Measurements from ENCODE around the gene KDM4B.
"Not testable (repeated sequence)": the region's sequence is repeated elsewhere in the genome, so short reads cannot be mapped to it uniquely, and the experiment has no call there.

The KDM4B gene

GRCh38 chr19:5016781-5017180 lies 47.9 kb downstream of the KDM4B start:
- no peak for DNase-seq

GRCh38 chr19:5017235-5017634 lies 48.3 kb downstream of the KDM4B start:
- DNase-seq, result no peak

GRCh38 chr19:5018224-5019015 lies 49.5 kb downstream of the KDM4B start:
- DNase-seq, result no peak

- DNase-seq, result no peak
Measured at GRCh38 chr19:5020368-5020767, 51.5 kb downstream of the KDM4B start.

DNA sequence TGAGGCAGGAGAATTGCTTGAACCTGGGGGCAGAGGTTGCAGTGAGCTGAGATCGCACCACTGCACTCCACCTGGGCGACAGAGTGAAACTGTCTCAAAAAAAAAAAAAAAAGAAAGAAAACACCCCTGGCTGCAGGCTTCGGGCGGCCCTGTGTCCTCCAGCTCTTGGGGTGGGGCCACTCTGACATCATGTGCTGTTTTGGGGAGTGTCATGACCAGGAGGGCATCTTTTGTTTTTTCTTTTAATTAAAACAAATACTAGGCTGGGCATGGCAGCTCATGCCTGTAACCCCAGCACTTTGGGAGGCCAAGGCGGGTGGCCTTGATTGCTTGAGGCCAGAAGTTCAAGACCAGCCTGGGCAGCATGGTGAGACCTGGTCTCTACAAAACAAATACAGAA lies 52.1 kb downstream of the KDM4B start:
- DNase-seq, result no peak

DNA sequence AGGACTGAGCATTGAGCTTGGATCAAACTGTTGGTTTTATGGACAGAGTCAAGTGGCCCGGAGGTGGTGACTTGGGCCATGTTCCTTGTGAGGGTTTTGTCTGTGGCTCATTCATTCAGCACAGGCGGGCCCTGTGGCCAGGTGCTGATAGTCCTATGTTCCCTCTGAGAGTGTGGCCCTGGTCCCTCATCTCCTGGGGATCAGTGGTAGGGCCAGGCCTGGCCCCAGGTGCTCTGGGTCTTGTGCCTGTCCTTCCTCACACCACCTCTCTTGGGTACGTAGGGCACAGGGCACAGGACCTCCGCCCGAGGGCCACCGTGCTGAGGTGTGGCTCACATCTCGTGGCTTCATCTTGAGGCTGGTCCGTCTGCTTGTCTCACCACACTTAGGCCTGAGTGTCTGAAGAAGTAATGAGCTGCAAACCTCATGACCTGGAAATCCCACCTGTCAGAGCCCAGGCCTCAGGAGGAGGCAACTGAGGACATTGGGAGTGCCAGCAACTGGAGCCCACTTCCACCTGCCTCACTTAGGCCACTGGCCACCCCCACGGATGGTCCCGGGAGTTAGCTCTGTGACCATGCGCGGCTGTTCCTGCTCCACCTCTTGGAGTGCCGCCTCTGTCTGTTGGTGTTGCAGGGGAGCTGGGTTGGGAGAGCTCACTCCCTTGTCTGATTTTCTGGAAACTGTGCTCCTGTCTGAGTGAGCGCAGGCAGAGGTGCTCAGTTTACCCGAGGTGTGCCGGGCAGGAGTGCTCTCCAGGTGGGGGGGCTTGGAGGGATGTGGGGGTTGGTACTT lies 53.4 kb downstream of the KDM4B start:
- DNase-seq, result no peak

- DNase-seq, result peak; percentile 62
Measured at GRCh38 chr19:5023128-5023571, 54.2 kb downstream of the KDM4B start.

DNA sequence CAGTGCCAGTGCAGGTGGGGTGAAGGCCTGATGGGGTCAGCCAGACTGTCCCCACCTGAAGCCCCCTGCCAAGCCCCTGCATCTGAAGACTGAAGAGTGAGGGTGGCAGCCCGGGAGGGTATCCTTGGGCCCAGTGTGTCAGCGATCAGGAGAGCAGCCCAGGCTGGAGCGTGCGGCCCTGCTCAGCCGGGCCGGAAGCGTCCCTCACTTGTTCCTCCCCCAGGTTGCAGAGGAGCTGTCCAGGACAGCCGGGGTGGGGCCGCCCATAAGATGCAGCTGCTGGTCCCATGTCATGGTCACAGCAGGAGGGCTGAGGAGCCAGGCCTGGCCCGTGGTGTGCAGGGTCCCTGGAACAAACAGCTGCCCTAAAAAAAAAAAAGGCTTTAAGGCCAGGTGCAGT lies 55.4 kb downstream of the KDM4B start:
- DNase-seq, result no peak

DNA sequence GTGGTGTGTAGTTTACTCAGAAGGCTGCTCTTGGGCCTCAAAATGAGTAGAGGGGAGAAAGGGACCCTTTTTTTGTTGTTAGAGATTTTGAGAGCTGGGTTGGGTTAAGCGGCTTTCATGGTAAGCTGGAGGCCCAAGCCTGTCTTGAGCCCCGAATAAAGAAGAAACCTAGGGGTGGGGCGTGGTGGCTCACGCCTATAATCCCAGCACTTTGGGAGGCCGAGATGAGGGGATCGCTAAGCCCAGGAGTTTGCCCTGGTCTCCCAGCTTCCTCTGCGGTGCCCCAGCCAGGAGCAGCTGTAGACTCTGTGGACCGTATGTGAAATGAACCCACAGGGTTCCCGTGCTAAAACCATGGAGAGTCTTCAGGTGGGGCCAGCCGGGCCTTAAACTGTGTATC lies 56.1 kb downstream of the KDM4B start:
- DNase-seq, result no peak

DNA sequence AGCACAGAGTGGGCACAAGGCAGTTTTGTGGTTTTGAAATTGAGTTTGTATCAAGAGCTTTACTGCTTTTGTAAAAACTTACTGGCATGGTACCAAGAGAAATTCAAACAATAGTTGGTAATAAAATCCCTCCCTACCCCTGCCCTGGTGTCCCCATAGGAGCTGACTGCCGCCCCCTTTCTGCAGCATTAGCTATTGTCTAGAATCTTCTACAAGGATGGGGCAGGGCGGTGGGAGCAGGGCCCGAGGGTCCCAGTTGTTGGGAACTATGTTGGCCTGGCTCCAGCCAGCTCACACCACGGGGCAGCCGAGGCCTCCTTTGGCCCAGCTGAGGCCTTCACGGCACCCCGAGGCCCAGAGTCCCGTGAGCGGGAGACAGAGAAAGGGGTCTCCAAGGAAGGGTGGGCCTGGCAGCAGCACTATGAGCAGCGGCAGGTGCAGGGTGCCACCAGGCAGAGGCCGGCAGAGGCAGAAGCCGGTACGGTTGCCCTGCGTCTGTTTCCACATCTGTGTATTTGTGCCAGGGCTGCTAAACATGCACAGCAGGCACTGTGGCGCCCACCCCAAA lies 57.9 kb downstream of the KDM4B start:
- DNase-seq, result no peak

- no peak for DNase-seq
Measured at GRCh38 chr19:5028229-5028886, 59.4 kb downstream of the KDM4B start.

DNA sequence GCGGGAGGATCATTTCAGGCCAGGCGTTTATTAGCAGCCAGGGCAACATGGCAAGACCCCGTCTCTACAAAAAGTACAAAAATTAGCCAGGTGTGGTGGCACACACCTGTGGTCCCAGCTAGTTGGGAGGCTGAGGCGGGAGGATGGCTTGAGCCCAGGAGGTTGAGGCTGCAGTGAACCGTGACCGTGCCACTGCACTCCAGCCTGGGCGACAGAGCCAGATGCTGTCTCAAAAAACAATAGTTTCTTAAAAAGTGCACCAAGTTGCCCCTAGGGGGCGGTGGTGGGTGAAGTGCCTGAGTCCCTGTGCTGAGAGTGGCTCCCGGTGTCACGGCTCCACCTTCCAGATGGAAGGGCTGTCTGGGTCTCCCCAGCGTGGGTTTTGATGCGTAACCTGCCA lies 60.7 kb downstream of the KDM4B start:
- DNase-seq, result not testable (repeated sequence)

DNA sequence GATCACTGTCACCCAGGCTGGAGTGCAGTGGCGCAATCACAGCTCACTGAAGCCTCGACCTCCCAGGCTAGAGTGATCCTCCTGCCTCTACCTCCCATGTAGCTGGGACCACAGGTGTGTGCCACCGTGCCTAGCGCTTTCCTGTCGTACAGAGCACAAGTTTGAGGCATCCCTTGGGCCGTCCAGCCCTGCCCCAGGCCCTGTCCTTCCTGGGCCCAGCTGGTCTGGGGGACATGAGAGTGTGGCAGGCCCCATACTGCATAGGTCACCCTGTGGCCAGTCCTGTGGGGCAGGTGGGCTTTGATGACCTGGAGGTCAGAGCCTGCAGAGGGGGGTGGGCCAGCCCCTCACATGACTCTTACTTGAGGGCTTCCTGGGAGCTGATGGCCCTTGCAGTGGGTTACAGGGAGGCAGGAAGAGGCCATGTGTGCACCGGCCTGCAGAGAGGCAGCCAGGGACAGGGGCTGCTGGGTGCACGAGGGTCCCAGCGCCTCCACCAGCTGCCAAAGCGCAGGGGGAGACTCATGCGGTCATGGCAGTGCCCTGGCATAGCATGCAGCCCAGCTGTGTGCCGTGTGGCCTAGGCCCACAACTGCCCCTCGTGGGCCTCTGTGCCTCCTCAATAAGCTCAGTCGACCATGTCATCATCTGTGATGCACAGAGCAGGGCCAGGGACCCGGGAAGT lies 61.4 kb downstream of the KDM4B start:
- no peak for DNase-seq

DNA sequence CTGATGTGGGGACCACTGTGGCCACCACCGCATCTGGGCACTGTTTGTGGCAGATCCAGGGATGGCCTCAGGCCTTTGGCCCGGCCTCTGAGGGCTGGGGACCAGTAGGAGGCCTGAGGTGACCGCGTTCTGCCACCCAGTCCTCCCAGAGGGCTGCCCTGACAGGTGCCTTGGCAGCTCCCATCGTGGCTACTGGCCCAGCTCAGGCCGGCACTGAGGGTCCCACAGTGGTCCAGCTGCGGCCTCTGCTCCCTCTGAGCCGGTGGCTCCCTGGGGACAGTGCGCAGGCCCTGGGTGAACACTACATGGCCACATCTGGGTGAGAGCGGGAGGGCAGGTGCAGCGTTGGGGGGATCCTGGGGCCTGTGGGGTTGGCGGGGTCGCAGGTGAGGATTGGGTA lies 61.9 kb downstream of the KDM4B start:
- DNase-seq, result no peak

DNA sequence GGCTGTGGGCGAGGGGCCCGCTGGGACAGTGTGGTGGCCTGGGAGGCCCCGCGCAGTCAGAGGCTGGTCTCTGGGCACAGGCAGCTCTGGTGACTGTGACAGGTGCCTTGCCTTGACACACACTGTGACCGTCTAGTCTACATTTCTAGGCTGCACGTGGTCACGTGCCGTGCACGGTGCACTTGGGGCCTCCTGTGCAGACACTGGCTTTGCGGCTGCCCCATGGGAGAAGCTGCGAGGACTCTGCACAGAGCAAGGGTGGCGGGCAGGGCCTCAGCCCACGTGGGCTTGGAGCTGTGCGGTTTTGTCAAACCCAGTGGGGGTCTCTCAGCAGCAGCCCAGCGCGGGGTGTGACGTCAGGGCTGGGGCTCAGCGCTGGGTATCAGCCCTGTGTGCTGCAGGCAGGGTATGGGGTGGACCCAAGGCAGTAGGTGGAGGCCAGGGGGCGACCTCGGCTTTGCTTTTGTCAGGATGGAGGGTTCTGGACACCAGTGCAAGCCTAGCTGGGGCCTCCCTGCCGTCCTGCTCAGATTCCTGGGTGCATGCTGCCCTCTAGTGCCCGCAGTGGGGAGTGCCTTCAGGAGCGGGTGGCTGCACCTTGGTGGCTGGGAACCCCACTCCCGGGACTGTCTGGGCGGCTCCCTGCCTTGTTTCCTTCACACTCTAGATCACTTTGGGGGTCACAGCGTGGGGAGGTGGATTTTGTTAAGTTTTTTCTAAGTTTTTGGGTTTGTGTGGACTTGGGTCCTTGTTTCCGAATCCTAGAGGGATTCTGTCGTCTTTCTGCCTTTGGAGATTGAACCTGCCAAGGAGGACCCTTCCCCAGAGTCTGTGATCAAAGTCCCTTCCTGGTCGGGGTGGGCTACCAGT lies 62.6 kb downstream of the KDM4B start:
- DNase-seq, result peak; percentile 45

DNA sequence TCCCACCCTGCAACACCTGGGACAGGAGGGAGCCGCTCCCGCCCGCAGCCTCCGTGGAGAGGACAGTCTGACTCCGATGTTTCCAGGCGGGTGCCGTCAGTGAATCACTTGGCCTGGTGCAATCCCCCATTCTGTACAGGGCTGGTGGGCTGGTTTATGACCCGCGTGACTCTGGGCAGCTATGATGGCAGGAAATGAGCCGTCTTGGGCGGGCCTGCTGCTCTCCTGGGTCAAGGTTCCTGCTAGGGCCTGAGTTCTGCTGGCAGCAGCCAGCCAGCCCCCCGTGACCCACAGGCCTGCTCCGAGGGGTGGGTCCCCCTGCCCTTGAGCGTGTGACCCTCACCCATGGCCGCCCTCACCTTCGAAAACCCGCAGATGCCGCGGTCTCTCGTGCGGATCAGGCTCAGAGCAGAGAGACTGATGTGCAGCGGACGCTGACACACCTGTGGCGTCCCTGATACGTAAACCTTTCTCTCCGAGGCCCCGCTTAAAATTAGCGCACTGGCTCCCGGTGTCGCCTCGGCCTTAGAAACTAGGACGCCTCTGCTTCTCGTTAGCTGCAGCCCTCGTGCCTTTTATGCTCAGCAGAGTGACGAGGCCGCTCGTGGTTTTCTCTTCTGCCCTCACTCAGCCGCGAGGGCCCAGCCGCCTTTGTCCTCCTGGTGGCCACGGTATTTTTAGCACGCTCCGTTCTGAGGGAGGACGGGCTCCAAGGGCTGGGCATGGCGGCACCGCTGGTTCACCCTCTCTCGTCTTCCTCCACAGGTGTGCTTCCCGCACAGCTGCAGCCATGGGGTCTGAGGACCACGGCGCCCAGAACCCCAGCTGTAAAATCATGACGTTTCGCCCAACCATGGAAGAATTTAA lies 63.4 kb downstream of the KDM4B start:
- no peak for DNase-seq

- DNase-seq, result no peak
Measured at GRCh38 chr19:5035105-5035761, 66.3 kb downstream of the KDM4B start.

- DNase-seq, result no peak
Measured at GRCh38 chr19:5035793-5036697, 67.1 kb downstream of the KDM4B start.

Data from NCI-H2029 (cell line).